Testis (tissue), 5 donors: ENCODE measurements around the gene FPGT. TPM values are rescaled to one million over a fixed set of nuclear protein-coding genes. Genes with fewer than 3 reads are reported as not detected.
"Not testable (repeated sequence)": the region's sequence is repeated elsewhere in the genome, so short reads cannot be mapped to it uniquely, and the experiment has no call there.

Source experiments
- DNase-seq: peaks from one replicate; pipeline ENCODE4 v3.0.0-alpha.2; 2019
- H3K27ac ChIP-seq, 2 donors: fragments of 200-600 bp; sonication (generic); one replicate each; pipeline ENCODE4 v1.5.1; 2019
- H3K27me3 ChIP-seq: fragments of 200-600 bp; sonication (generic); one replicate; pipeline ENCODE4 v1.5.1; 2019
- H3K36me3 ChIP-seq: fragments of 200-600 bp; sonication (generic); one replicate; pipeline ENCODE4 v1.5.1; 2017; ENCODE audit warnings: low read depth; ENCODE audit errors: missing control alignments
- H3K4me1 ChIP-seq: fragments of 200-600 bp; sonication (generic); one replicate; pipeline ENCODE4 v1.5.1; 2019
- H3K4me3 ChIP-seq, 2 donors: fragments of 200-600 bp; sonication (generic); one replicate each; pipeline ENCODE4 v1.5.1; 2017 to 2019
- H3K9me3 ChIP-seq: fragments of 200-600 bp; sonication (generic); one replicate; pipeline ENCODE4 v1.5.1; 2017
- POLR2A ChIP-seq: fragments of 450-650 bp; IDR thresholded peaks from one replicate; pipeline ENCODE4 v1.6.1; 2017; ENCODE audit warnings: antibody characterized with exemption, mild to moderate bottlenecking, moderate library complexity
- WGBS, 2 donors: methylation state at CpG; one replicate each; pipeline ENCODE4 v1.1.5; 2018; 5-methylcytosine and 5-hydroxymethylcytosine counted together
- intact Hi-C: fragments of 100-400 bp; cut with DNase I; formaldehyde crosslinking; loops from one replicate; pipeline ENCODE4 v1.15.1; 2023; ENCODE audit warnings: low total_unique reads
- long read RNA-seq, 2 donors: transcript quantifications; one replicate each; lab custom pipeline, GENCODE V29; 2026
- polyA plus RNA-seq: library from polyadenylated mRNA; stranded (reverse); fragments of 350-450 nt; fragmentation: Illumina TruSeq; extraction: RNeasy Lipid Tissue Mini Kit (QIAGEN cat#74804); gene quantifications from one replicate; pipeline ENCODE4 v1.2.3, GENCODE V29; 2014; ENCODE audit warnings: low read depth, low replicate concordance; ENCODE audit not compliant: insufficient read depth
- total RNA-seq, 2 donors: library from RNA; depleted of rRNA; stranded (reverse); fragments of >200 nt; gene quantifications; one replicate each; pipeline ENCODE4 v1.2.3, GENCODE V29; 2016
- TF ChIP-seq, protein P1 (sequence below), 3 experiments: fragments of 450-650 bp in 2 of 3; fragments of 200-600 bp in 1 of 3; sonication (generic) in 1 of 3; IDR thresholded peaks; one replicate each; pipeline ENCODE4 v1.5.1; 2016 to 2019; ENCODE audit warnings: antibody characterized with exemption in 3 of 3, mild to moderate bottlenecking in 2 of 3, moderate library complexity in 1 of 3

FPGT gene
- total RNA-seq (10 to 100 TPM; 17.9 to 19.8 TPM), polyA plus RNA-seq (12.1 TPM)
- long read RNA-seq, donor 1, transcript FPGT-202 (4 exons, 3,254 nt): major isoform, 9 of 9 reads
- long read RNA-seq, donor 1, partial matches to known transcripts: 0 of 9 reads
- long read RNA-seq, donor 1, other reads (novel, unspliced or antisense): 0 of 9 reads
- long read RNA-seq, donor 2, partial matches to known transcripts: 0 of 4 reads
- long read RNA-seq, donor 2, other reads (novel, unspliced or antisense): 0 of 4 reads

DNA sequence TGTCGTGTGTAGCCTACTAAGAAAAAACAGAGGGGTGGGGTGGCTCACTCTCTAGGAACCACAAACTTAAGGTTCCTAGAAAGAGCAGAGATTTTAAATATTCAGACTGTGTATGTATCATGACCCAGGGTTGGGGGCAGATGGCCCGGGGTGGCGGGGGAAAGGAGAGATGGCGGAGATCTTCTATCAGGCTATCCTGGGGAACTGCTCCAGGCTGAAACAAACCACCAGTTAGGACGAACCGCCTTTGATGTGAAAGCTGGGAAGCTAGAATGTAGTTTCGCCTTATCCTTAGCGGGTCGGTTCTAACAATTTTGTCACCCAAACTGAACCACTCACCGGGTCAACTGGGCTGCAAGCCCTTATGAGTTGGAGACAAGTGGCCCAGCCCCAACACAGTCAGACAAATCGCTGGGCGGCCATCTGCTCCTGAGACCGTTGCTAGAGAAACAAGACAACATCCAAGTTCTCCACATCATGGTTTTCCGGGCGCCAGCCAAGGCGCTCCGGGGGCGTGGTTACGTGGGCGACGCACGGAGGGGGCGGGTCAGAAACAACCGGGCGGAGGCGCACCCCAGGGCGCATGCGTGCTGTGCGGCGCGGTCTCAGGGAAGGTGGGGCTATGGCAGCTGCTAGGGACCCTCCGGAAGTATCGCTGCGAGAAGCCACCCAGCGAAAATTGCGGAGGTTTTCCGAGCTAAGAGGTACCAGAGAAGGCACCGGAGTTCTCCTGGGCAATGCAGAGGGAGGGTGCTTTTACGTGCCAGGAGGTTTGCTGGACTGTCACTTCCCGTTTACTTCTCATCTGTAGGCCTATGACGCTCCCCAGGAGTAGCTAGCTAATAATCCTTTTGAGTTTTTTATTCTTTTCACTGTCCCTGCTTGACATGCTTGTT, at the start of gene FPGT, which contains the start of gene LRRIQ3:
TSS of gene FPGT (plus strand) at position 586 of the 896 bp plus-strand sequence. CDS start at position 623, 37 bp downstream.
TSS of gene LRRIQ3 (minus strand) at position 520 of the 896 bp plus-strand sequence. CDS start 14,492 bp downstream, outside the sequence.
- peak; percentile 95 for DNase-seq
- intact Hi-C loops: no loop called here
- Histone ChIP-seq H3K27ac (peak within 1 kb of the TSS; percentile 63 to 68), H3K27me3 (no peaks in the 10 kb centered on the region), H3K9me3 (no peaks in the 10 kb centered on the region), H3K4me1 (no peaks in the 10 kb centered on the region), H3K4me3 (peak within 1 kb of the TSS; percentile 60 to 66), H3K36me3 (no peaks in the 10 kb centered on the region)
- WGBS, 2 donors: 2% methylated on average over 20 to 38 of the region's 41 CpGs
- TF ChIP-seq POLR2A: no peak
- TF ChIP-seq, protein P1, sequence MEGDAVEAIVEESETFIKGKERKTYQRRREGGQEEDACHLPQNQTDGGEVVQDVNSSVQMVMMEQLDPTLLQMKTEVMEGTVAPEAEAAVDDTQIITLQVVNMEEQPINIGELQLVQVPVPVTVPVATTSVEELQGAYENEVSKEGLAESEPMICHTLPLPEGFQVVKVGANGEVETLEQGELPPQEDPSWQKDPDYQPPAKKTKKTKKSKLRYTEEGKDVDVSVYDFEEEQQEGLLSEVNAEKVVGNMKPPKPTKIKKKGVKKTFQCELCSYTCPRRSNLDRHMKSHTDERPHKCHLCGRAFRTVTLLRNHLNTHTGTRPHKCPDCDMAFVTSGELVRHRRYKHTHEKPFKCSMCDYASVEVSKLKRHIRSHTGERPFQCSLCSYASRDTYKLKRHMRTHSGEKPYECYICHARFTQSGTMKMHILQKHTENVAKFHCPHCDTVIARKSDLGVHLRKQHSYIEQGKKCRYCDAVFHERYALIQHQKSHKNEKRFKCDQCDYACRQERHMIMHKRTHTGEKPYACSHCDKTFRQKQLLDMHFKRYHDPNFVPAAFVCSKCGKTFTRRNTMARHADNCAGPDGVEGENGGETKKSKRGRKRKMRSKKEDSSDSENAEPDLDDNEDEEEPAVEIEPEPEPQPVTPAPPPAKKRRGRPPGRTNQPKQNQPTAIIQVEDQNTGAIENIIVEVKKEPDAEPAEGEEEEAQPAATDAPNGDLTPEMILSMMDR (IDR thresholded peaks at IDR 0.05): no peak

DNA sequence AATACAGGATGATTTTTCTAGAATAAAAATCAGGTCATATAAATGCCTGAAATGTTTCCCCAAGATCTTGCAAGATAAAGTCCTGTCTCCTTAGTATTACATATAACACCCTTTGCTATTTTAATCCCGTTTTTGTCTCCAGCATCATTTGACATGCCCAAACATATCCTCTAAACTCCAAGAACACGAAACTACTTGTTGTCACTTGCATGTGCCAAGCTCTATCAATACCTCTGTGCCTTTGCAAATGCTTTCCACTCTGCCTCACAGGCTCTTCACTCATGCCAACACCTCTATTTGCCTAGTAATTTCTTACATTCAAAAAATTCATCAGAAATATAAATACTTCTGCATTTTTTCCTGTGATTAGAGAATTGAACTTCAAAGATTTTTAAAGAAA, 38.0 kb upstream of the FPGT start:
- H3K36me3 ChIP-seq: no peaks in the 10 kb centered on the region
- TF ChIP-seq, protein P1 (IDR thresholded peaks at IDR 0.05): no peak
- no peak for TF ChIP-seq POLR2A
- WGBS, 2 donors: 91 to 95% methylated on average over 2 of the region's 2 CpGs
- no peaks in the 10 kb centered on the region for H3K27me3 ChIP-seq
- intact Hi-C loops: no loop called here
- no peak overlapping the region for H3K4me3 ChIP-seq
- no peak for DNase-seq
- H3K4me1 ChIP-seq: no peaks in the 10 kb centered on the region
- H3K9me3 ChIP-seq: no peaks in the 10 kb centered on the region
- H3K27ac ChIP-seq: no peak overlapping the region

DNA sequence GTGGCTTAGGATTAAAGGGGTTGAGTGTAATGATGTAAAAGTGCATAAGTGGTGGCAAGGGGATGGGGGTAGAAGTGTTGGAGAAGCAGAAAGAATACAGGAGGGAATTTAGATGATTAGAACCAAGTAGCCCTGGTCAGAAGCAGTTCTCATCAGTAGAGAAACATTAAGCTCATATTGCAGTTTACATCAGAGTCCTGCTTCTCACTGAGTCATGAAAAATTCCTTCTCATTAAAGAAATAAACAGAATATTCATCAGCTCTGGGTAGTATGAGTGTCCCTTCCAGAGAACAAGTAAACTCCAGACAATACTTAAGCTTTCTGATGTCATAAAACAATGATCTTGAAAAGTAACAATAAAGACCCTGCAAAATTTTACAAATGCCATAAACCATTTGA, 36.5 kb upstream of the FPGT start:
- no peaks in the 10 kb centered on the region for H3K4me1 ChIP-seq
- H3K27ac ChIP-seq: no peak overlapping the region
- no peaks in the 10 kb centered on the region for H3K27me3 ChIP-seq
- no peak for TF ChIP-seq POLR2A
- TF ChIP-seq, protein P1 (IDR thresholded peaks at IDR 0.05): no peak
- H3K4me3 ChIP-seq: no peak overlapping the region
- H3K36me3 ChIP-seq: no peaks in the 10 kb centered on the region
- H3K9me3 ChIP-seq: no peaks in the 10 kb centered on the region
- DNase-seq: no peak
- intact Hi-C loops: no loop called here

DNA sequence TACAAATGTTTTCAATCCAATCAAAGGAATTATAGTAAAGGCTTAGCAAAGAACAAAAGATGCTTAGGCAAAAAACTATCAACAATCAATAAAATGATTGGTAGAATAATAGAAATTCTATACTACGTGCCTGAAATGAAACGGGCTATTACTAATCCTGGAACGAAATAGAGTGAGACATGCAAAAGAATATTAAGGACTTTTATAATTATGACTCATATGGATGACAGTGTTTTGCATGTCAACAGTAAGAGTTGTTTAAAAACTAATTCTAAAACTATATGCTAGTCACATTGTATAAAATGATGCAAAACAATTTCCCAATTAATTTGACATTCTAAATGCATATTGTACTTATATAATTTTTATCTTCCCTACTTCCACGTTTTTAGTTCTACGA, 35.7 kb upstream of the FPGT start:
- H3K27me3 ChIP-seq: no peaks in the 10 kb centered on the region
- intact Hi-C loops: no loop called here
- TF ChIP-seq, protein P1 (IDR thresholded peaks at IDR 0.05): no peak
- TF ChIP-seq POLR2A: no peak
- H3K4me3 ChIP-seq: no peak overlapping the region
- H3K4me1 ChIP-seq: no peaks in the 10 kb centered on the region
- H3K27ac ChIP-seq: no peak overlapping the region
- no peaks in the 10 kb centered on the region for H3K9me3 ChIP-seq
- no peak for DNase-seq
- WGBS, 2 donors: 84 to 85% methylated on average over 5 of the region's 5 CpGs
- no peaks in the 10 kb centered on the region for H3K36me3 ChIP-seq

DNA sequence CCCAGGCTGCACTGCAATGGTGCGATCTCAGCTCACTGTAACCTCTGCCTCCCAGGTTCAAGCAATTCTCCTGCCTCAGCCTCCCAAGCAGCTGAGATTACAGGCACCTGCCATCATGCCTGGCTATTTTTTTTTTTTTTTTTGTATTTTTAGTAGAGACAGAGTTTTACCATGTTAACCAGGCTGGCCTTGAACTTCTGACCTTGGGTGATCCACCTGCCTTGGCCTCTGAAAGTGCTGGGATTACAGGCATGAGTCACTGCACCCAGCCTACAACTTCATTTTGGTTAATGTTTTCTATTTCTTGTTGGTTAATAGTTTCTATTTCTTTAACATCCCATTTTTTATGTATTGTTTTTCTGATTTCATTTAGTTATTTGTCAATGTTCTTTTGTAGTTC, 23.6 kb upstream of the FPGT start:
- intact Hi-C loops, H3K27ac ChIP-seq, H3K4me3 ChIP-seq, H3K36me3 ChIP-seq, DNase-seq, H3K27me3 ChIP-seq, H3K4me1 ChIP-seq, H3K9me3 ChIP-seq: not testable (repeated sequence)
- 88 to 93% methylated on average over 1 of the region's 1 CpG for WGBS, 2 donors
